ENCODE results near the gene UBTD2. TPM values are rescaled to one million over a fixed set of nuclear protein-coding genes. Genes with fewer than 3 reads are reported as not detected.

Gene UBTD2
- total RNA-seq, 2 donors from 2014 or later = 6.6 to 12.4 TPM

DNA sequence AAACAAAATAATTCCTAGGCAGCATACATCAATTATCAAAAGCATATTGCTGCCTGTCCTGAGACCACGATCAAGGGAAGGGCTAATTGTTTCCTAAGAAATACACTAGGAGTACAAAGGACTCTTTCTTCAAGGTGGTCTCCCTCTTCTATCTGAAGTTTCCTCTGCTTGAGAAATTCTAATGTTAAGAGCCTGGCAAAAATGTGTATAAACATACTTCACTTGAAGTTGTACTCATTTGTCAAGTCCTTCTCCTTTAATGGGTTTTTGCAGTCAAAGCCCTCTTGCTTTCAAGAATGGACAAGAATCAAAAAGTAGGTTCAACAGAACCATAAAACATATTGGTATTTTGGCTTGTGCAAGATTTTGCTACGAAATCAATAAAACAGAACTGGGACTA, 31.1 kb downstream of the UBTD2 start:
- no peak overlapping the region for H3K4me3 ChIP-seq
- TF ChIP-seq, protein P1, sequence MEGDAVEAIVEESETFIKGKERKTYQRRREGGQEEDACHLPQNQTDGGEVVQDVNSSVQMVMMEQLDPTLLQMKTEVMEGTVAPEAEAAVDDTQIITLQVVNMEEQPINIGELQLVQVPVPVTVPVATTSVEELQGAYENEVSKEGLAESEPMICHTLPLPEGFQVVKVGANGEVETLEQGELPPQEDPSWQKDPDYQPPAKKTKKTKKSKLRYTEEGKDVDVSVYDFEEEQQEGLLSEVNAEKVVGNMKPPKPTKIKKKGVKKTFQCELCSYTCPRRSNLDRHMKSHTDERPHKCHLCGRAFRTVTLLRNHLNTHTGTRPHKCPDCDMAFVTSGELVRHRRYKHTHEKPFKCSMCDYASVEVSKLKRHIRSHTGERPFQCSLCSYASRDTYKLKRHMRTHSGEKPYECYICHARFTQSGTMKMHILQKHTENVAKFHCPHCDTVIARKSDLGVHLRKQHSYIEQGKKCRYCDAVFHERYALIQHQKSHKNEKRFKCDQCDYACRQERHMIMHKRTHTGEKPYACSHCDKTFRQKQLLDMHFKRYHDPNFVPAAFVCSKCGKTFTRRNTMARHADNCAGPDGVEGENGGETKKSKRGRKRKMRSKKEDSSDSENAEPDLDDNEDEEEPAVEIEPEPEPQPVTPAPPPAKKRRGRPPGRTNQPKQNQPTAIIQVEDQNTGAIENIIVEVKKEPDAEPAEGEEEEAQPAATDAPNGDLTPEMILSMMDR (IDR thresholded peaks at IDR 0.05) = no peak
- H3K4me1 ChIP-seq = no peaks in the 10 kb centered on the region
- no peaks in the 10 kb centered on the region for H3K27me3 ChIP-seq
- peaks cover 0 to 22% of the 10 kb centered on the region in 2 donors for H3K9me3 ChIP-seq
- no peak for DNase-seq (ENCODE audit: low spot score)
- no peak overlapping the region for H3K27ac ChIP-seq
- peaks cover 12% of the 10 kb centered on the region for H3K36me3 ChIP-seq

DNA sequence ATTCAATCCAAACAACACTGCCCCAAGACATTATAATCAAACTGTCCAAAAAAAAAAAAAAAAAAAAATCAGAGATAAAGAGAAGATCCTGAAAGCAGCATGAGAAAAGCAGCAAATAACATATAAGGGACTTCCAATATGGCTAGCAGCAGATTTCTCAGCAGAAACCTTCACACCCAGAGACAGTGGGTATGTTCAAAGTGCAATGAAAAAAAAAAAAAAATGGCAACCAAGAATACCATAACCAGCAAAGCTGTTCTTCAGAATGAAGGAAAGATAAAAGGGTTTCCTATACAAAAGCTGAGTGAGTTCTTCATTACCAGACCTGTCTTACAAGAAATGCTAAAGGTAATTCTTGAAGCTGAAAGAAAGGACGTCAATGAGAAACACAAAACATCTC, 32.1 kb downstream of the UBTD2 start:
- TF ChIP-seq, protein P1 (IDR thresholded peaks at IDR 0.05) = no peak
- no peak overlapping the region for H3K27ac ChIP-seq
- H3K4me1 ChIP-seq = no peaks in the 10 kb centered on the region
- H3K4me3 ChIP-seq = no peak overlapping the region
- no peak for DNase-seq (ENCODE audit: low spot score)
- peaks cover 12% of the 10 kb centered on the region for H3K36me3 ChIP-seq
- no peaks in the 10 kb centered on the region for H3K27me3 ChIP-seq
- peaks cover 0 to 22% of the 10 kb centered on the region in 2 donors for H3K9me3 ChIP-seq

DNA sequence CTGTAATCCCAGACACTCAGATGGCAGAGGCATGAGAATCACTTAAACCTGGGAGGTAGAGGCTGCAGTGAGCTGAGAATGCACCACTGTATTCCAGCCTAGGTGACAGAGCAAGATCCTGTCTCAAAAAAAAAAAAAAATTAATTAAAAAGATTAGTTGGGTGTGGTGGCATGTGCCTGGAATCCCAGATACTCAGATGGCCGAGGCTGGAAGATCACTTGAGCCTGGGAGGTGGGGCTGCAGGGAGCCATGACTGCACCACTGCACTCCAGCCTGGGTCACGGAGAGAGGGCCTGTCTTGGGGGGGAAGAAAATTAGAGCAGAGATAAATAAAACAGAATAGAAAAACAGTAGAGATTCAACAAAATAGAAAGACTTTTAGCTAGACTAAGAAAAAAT, 34.9 kb downstream of the UBTD2 start:
- Histone ChIP-seq H3K36me3 (no peaks in the 10 kb centered on the region), H3K27me3 (no peaks in the 10 kb centered on the region), H3K27ac (no peak overlapping the region), H3K9me3 (peaks cover 0 to 22% of the 10 kb centered on the region in 2 donors), H3K4me3 (no peak overlapping the region), H3K4me1 (no peaks in the 10 kb centered on the region)
- TF ChIP-seq, protein P1 (IDR thresholded peaks at IDR 0.05) = no peak
- no peak for DNase-seq (ENCODE audit: low spot score)

DNA sequence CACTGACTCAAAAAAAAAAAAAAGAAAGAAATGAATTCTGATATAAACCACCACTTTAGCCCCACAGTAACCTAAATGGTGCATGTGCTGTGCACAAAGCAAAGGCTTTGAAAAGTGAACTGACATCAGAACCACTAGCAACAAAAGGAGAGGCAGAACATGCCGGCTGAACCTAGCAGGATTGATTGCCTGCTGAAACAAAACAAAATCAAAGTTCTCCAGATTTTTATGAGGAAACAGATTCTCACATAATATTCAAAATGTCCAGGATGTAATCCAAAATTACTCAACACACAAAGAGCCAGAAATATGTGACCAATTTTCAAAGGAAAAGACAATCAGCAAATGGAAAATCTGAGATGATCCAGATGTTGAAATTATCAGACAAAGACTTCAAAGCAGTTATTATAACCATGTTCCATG, 37.9 kb downstream of the UBTD2 start:
- Histone ChIP-seq H3K27ac (no peak overlapping the region), H3K9me3 (no peaks in the 10 kb centered on the region), H3K36me3 (no peaks in the 10 kb centered on the region), H3K4me1 (no peaks in the 10 kb centered on the region), H3K4me3 (no peak overlapping the region), H3K27me3 (no peaks in the 10 kb centered on the region)
- DNase-seq (ENCODE audit: low spot score) = no peak
- TF ChIP-seq, protein P1 (IDR thresholded peaks at IDR 0.05) = no peak

DNA sequence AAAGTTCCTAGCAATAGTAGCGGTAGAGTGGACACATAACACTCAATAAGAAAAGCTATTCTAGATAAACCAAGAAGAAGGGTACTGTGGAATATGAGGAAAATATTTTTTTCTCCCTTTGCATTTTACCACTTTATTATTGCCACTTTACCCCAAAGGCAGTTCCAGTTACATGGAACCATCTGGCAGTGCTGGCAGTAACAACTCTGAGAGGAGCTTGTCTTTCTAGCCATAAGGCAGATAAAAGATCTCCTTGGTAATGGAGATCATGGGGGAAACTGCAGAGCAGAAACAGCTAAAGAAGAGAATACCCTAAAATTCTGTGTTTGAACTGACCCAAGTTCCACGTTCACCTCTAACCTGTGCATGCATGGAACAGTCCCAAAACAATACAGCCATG, 38.5 kb downstream of the UBTD2 start:
- H3K4me3 ChIP-seq = no peak overlapping the region
- no peaks in the 10 kb centered on the region for H3K27me3 ChIP-seq
- H3K4me1 ChIP-seq = no peaks in the 10 kb centered on the region
- TF ChIP-seq, protein P1 (IDR thresholded peaks at IDR 0.05) = no peak
- DNase-seq (ENCODE audit: low spot score) = no peak
- H3K27ac ChIP-seq = no peak overlapping the region
- H3K36me3 ChIP-seq = no peaks in the 10 kb centered on the region
- no peaks in the 10 kb centered on the region for H3K9me3 ChIP-seq

DNA sequence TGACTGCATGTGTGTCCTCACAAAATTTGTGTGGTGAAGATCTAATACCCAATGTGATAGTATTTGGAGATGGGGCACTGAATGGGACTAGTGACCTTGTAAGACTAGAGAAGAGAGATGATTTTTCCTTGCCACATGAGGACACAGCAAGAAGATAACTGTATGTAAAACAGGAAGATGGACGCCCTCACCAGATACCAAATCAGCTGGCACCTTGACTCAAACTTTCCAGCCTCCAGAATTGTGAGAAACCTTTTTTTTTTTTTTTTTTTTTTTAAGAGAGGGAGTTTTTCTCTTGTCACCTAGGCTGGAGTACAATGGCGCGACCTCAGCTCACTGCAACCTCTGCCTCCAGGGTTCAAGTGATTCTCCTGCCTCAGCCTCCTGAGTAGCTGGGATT, 40.3 kb downstream of the UBTD2 start:
- Histone ChIP-seq H3K27ac (no peak overlapping the region), H3K4me3 (no peak overlapping the region)
- no peak for DNase-seq (ENCODE audit: low spot score)

More for the DNA sequence above, 40.3 kb downstream of the UBTD2 start:
- H3K27me3 ChIP-seq = no peaks in the 10 kb centered on the region
- no peaks in the 10 kb centered on the region for H3K36me3 ChIP-seq
- no peaks in the 10 kb centered on the region for H3K4me1 ChIP-seq
- H3K9me3 ChIP-seq = no peaks in the 10 kb centered on the region
- TF ChIP-seq, protein P1 (IDR thresholded peaks at IDR 0.05) = no peak
